ENCODE data around the gene FXN.
"Not testable (repeated sequence)": the region's sequence is repeated elsewhere in the genome, so short reads cannot be mapped to it uniquely, and the experiment has no call there.

FXN gene

DNA sequence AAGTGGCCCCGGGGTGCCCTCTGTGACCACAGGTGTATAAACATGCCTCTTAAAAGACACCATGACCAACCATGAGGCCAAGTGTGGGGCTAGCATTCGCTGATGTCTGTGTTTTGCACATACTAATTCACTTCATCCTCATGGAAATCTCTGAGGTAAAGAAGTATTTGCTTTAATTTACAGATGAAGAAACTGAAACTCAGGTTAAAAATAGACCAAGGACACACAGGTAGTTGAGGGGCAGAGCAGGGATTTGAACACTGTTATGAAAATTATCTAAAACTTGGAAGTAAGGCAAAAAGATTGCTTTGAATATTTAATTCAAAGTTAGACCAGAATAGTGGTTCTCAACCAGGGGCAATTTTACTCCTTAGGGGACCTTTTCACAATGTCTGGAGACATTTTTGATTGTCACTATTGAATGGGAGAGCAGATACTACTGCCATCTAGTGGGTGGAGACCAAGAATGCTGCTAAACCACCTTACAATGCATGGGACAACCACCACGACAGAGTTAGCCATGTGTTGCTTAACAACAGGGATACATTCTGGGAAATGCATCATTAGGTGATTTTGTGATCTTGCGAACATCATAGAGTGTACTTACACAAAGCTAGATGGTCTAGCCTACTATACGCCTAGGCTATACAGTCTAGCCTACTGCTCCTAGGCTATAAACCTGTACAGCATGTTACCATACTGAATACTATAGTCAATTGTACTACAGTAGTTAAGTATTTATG lies 8.0 kb upstream of the FXN start:
- DNase-seq: peak; percentile 96

DNA sequence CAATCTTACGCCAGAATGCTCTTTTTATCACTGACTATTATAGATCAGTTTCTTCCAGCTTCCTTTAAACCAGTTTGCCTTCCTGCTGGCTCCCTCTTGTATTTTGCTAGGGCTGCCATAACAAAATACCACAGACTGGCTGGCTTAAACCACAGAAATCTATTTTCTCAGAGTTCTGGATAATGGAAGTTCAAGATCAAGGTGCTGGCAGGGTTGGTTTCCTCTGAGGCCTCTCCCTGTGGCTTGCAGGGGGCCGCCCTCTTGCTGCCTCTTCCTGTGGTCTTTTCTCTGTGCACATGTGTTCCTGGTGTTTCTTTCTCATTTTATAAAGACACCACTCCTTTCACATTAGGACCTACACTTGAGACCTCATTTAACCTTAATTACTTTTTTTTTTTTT lies 6.8 kb upstream of the FXN start:
- DNase-seq: peak; percentile 69

DNA sequence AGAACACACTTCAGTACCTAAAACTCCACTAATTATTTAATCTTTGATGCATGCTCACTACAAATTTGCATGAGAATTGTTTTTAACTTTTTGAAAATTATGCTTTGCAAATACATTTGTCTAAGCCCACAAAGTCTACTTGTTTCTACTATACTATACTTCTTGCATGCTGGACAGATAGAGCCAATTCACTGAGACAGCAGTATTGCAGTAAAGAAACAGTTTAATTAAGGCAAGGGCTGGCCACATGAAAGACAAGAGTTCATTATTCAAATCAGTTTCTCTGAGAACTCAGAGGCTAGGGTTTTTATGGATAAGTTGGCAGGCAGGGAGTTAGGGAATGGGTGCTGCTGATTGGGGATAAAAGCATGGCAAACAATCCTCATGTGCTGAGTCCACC lies 6.0 kb upstream of the FXN start:
- no peak for DNase-seq

DNA sequence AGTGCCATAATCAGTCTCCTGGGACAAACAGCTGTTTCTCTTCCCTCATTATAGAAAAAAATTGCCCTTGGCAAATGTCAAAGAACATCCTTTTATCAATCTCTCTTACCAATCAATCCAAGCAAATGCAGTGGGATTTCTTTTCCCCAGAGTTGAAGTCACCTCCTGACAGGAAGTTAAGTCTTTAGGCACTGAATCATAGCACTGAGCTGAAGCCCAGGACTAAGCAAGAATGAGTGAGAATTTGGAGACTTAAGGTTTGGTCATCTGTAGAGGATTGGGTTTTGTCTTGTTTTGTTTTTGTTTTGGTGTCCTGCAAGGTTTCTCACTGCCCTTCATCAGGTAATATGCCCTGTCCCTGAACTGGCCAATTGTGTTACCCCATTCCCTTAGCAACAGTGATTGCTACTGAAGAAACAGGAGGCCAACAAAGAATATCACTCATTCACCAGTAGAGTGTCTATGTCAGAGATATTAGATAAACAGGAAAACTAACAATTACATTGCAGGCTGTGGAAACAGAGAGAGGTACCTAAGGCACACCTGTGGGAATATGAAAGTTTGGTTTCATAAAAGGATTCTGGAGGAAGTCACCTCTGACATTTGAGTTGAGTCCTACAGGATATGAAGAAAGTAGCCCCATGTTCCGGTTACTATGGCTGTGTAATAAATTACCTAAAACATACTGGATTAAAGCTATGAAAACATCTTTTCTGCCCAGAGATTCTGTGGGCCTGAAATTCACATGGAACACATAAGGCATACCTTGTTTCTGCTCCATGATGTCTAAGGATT lies 4.5 kb upstream of the FXN start:
- no peak for DNase-seq

DNA sequence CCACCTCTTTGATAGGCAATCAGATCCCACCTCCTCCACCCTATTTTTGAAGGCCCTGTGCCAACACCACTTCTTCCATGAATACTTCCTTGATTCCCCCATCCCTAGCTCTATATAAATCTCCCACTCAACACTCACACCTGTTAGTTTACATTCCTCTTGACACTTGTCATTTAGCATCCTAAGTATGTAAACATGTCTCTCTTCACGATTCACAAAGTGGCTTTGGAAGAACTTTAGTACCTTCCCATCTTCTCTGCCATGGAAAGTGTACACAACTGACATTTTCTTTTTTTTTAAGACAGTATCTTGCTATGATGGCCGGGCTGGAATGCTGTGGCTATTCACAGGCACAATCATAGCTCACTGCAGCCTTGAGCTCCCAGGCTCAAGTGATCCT lies 1.5 kb upstream of the FXN start:
- no peak for DNase-seq

DNA sequence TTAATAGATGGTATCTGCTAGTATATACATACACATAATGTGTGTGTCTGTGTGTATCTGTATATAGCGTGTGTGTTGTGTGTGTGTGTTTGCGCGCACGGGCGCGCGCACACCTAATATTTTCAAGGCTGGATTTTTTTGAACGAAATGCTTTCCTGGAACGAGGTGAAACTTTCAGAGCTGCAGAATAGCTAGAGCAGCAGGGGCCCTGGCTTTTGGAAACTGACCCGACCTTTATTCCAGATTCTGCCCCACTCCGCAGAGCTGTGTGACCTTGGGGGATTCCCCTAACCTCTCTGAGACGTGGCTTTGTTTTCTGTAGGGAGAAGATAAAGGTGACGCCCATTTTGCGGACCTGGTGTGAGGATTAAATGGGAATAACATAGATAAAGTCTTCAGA lies 757 bp downstream of the FXN start:
- DNase-seq: peak; percentile 88

DNA sequence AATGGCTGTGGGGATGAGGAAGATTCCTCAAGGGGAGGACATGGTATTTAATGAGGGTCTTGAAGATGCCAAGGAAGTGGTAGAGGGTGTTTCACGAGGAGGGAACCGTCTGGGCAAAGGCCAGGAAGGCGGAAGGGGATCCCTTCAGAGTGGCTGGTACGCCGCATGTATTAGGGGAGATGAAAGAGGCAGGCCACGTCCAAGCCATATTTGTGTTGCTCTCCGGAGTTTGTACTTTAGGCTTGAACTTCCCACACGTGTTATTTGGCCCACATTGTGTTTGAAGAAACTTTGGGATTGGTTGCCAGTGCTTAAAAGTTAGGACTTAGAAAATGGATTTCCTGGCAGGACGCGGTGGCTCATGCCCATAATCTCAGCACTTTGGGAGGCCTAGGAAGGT lies 1.2 kb downstream of the FXN start:
- no peak for DNase-seq

DNA sequence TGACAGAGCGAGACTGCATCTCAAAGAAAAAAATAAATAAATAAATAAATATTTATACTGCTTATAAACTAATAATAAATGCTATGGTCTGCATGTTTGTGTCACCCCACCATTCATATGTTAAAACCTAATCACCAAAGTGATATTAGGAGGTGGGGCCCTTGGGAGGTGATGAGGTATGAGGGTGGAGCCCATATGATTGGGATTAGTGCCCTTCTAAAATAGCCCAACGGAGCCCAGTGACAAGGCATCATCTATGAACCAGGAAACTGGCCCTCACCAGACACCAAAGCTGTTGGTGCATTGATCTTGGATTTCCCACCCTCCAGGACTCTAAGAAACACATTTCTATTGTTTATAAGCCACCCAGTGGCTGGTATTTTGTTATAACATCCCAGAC lies 5.1 kb downstream of the FXN start:
- no peak for DNase-seq

DNA sequence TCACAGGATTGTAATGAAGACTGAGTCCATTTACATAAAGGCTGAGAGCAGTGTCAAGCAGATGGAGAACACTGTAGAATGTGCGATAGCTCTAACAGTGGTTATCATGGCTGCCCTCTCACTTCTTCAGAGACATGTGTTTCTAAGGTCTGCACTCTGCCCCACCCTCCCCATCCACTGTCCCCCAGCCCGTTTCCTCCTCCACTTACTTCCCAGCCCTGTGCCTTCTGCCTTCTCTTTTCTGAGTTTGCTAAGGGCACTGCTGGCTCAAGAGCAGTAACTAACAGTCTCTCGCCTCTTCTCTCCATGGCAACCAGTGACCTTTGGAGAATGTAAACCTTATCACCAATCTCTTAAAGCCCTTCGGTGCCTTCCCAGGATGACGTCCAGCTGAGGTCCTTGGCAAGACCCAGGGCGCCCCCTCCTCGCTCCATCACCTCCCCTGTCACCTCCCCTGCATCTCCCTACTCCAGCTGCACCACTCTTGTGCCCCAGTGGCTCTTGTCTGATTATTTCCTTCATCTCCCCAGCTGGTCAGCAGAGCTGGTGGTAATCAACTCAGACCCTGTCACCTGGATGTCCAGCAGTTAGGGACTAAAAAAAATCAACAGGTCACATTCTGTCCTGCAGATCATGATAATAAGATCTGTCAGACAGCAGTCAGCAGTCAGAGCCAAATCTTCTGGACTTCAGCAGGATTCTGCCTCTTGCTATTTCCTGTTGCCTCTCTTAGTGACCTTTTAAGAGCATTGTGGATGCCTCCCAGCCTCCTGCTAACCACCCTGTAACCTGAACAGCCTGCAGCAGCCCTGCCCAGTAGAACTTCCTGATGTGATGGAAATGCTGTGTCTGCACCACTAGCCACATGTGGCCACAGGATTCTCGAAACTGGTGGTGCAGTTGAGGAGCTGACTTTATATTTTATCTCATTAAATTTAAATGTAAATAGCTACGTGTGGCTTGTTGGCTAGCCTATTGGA lies 9.0 kb downstream of the FXN start:
- DNase-seq: no peak

DNA sequence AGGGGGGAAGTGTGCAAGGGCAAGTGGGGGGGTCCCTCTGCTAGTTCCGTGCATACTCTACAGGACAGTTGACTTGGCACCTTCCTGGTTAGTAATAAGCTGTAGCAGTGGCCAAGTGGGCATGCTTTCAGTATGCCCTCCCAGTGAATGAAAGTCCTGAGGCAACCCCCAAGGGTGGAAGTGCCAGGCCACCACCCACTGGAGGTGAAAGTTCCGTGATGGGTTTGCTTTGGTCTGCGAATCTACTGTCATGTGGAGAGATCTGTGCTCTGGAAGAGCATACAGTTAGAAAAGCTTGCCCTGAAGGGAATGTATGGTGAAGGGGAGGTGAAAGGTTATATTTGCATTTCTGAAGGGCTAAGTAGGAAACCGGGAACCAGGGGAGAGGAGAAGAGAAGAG lies 10.3 kb downstream of the FXN start:
- DNase-seq: no peak

DNA sequence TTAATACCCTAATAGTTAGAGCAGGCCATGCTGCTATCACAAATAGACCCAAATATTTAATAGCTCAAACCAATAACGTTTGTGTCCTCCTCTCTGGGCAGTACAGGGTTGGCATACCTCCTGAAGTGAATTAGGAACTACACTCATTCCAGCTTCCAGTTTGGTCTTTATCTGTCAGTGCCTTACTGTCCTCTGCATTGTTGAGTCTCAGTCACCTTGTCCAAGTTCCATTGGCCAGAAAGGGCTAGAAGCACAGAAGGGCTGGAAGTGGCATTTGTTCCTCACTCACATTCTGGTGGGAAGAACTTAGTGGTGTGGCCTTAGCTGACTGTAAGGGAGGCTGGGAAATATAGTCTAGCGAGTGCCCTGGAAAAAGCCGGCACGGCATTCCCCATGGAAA lies 11.2 kb downstream of the FXN start:
- DNase-seq: no peak

DNA sequence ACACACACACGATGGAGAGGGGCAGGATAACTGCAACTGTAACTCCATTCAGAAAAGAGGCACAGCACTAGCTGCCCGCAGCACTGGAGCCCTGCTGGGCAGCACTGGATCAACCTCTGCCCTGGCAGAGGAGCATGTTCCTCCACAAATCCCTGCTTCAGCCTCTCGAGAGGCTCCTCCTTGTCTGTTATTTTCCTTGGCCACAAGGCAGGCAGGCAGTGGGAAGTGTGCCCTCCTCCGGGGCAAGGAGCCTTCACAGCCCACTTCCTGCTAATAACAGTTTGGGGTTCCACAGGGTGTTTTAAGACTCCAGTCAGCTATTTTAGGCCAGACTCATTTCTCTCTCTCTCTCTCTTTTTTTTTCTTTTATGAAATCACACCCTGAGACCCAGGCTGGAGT lies 11.8 kb downstream of the FXN start:
- no peak for DNase-seq

DNA sequence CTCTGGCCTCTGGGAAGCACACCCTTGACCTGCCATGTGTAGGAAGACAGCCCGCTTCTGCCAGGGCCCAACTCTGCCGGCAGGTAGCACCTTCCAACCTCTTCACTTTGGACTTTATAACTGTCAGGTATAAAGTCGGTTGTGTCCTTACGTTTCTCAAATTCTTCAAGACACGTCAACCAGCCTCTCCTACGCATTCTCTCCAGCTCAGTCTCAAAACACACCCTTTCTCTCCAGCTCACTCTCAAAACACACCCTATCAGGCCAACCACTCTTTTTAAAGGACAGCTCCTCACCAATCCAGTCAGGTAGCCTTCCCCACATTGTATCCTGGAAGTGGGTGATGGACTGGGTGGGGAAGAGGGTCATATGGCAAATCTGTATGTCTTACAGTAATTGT lies 13.5 kb downstream of the FXN start:
- DNase-seq: no peak

DNA sequence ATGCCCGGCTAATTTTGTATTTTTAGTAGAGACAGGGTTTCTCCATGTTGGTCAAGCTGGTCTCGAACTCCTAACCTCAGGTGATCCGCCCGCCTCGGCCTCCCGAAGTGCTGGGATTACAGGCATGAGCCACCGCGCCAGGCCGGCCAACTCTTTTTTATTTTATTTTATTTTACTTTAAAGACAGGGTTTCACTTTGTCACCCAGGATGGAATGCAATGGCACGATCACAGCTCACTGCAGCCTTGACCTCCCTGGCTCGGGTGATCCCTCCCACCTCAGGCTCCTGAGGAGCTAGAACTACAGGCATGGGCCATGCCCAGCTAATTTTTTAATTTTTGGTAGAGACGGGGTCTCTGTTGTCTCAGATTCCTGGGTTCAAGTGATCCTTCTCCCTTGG lies 15.4 kb downstream of the FXN start:
- not testable (repeated sequence) for DNase-seq

DNA sequence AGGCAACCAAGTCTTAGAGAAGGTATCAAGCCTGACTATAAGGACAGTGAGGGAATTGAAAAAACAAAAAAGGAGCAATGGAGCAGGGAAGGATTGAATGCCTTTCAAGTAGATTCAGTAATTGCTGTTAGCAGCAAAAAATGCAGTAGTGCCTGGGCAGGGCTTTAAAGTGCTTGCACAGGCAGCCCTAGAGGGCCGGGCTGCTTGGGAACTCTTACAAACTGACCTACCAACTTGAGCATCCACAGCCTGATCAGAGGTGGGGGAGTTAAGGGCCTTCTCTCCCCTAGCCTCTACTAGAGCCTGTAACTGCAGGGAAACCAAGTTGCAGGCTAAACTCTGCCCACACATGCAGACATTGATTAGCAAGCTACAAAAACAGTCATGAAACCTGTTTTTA lies 19.4 kb downstream of the FXN start:
- DNase-seq: no peak

DNA sequence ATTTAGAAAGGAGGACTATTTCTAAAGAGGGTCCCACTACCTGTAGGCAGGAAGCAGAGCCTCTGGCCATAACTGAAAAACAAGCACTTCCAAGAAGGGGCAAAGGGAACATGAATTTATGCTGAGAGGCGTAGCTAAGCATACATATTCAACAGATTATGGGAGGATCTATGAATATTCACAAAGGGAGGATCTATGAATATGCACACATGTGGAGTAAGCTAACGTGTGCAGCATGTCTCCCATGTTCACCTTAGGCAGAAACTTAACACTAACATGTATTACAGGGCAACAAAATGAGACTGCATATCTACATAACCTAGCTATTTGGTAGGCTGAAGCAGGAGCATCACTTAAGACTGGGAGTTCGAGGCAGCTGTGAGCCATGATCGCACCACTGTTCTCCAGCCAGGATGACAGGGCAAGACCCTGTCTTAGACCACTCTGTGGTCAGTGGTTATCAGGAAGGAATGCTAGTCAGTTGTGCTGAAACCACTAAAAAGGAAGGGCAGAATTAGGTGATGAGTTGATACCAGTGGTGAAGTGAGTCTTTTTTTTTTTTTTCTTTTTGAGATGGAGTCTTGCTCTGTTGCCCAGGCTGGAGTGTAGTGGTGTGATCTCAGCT lies 20.8 kb downstream of the FXN start:
- DNase-seq: peak; percentile 51

DNA sequence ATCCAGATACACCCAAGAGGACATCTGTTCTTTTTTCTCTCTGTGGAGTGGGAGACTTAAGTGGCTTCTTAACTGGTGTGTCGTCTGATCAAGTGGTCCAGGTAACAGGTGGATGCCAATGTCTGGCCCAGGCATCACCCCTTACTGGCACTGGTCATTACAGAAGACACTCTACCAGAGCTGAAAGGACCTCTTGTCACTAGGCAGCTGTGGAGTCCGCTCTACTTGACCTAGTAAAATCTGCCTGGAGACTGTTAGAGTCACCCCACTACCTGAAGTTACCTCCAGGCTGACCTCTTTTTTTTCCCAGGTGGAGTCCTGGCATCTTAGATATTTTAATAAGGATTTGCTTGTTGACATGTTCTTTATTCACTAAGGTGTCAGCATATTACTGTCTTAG lies 22.5 kb downstream of the FXN start:
- DNase-seq: no peak

DNA sequence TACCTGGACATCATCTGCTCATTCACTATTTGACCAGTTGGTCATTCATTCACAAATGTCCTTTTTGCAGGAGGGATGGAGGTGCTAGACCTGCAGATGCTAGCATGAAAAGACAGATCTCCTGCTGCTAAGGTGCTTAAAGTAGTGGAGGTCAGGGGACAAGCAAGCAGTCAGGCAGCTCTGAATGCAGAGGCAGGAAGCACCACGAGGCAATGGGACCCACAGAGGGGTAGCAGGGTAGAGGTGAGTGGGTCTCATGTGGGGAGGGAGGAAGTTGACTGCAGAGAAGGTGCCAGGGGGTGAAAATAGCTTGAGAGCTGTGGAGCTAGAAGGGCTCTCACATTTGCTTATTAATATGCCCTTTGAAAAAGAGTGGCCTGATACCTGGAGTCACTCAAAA lies 25.2 kb downstream of the FXN start:
- DNase-seq: no peak

DNA sequence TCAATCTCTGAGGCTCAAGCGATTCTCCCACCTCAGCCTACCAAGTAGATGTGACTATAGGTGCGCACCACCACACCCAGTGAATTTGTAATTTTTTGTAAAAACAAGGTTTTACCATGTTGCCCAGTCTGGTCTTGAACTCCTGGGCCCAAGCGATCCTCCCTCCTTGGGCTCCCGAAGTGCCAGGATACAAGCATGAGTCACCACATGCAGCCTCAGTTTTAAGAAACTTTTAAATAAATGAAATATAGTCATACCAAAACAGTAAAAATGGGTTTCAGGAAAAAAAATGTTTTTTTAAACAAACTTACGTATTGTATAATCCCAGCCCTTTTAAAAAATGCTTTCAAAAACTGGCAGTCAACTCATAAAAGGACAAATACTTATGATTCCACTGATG lies 26.6 kb downstream of the FXN start:
- no peak for DNase-seq

DNA sequence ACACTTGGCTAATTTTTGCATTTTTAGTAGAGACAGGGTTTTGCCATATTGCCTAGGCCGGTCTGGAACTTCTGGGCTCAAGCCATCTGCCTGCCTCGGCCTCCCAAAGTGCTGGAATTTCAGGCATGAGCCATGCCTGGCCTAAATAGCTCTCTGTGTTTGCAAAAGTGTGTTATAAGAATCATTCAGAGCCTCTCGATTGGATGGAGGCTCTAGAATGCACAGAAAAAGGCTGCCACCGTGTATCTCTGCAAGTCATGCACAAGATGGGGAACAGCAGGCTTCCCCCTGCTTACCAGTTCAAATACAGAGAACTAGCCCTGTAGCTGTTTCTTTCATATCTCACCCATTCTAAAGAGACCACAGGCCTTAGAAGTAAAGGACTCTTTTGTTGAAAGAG lies 28.3 kb downstream of the FXN start:
- DNase-seq: no peak

DNA sequence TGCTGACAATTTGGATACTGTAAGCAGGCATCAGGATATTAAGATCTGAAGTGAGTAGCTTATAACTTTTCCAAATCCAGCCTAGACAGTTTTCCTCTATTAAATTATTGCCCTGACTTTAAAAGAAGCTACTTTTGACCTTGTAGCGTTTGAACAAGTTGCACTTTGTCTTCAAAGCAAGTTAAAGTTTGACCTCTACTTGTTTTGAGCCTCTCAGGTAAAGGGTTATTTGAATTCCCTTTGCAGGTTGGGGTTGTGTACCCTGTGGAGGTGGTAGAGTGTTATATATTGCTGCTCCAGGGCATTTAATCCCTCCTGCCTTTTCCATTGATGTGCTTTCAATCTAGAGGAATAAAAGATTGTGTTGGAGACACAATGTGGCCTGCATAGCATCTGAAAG lies 30.1 kb downstream of the FXN start:
- no peak for DNase-seq

DNA sequence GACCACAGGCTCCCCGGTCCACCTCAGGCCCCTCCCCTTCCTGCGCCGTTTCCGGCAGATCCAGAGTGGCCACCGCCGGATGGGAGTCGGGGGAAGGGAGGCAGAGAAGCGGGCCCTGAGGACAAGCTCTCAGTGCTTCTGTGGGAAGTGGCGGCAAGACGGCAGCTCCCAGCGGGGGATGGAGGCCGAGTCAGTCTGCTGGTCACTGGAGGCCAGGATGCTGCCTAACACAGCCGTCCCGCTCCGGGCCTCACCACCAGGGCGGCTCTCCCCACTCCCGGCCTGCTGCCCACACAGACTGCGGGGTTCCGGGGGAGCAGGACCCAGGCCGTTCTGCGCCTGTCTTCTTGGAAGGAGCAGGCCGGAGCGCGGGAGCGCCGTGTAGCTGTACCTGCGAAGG lies 31.4 kb downstream of the FXN start:
- DNase-seq: no peak

DNA sequence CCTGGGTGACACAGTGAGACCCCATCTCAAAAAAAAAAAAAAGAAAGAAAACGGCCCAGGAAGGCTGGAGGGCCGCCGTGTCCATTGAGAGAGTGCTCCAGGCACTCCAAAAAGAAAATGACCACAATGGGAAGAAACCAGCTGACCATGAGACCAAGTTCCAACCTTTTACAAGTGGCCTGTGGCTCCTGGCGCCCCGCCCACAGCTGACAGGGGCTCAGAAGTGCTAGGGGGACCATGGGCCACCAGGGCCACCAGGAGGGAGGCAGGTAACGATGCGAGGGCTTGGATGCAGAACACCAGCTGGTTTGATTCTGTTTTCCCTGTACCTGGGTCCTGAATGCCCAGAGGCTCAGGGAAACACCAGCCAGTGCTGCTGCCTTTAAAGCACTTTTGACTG lies 34.6 kb downstream of the FXN start:
- no peak for DNase-seq

Measured in hematopoietic multipotent progenitor cell treated with erythropoietin and hydrocortisone succinate and interleukin-3 and kit ligand, for 8 days (in vitro differentiated cells).